ENCODE data around the gene TTI1.

TTI1 gene

GRCh38 chr20:37956107-37956585 lies 77.1 kb downstream of the TTI1 start:
- H3K4me1 ChIP-seq (ENCODE audit: control insufficient read depth in 1 of 2, insufficient read depth in 2 of 2, low read length in 2 of 2), result no peaks in the 10 kb centered on the region
- no peaks in the 10 kb centered on the region for H3K36me3 ChIP-seq (ENCODE audit: control insufficient read depth in 1 of 2, insufficient read depth in 2 of 2, low read length in 2 of 2)
- no peak overlapping the region for H3K27ac ChIP-seq (ENCODE audit: low read depth, low read length)
- no peak overlapping the region for H3K4me3 ChIP-seq (ENCODE audit: low read depth in 1 of 2, low read length in 2 of 2)
- no peaks in the 10 kb centered on the region for H3K9me3 ChIP-seq (ENCODE audit: control insufficient read depth in 1 of 2, low read length in 2 of 2)
- no peaks in the 10 kb centered on the region for H3K27me3 ChIP-seq (ENCODE audit: control insufficient read depth in 1 of 2, insufficient read depth in 2 of 2, low read length in 2 of 2)
- H3K9ac ChIP-seq (ENCODE audit: low read depth in 1 of 2, low read length in 2 of 2), result no peak overlapping the region

GRCh38 chr20:37955511-37955910 lies 77.7 kb downstream of the TTI1 start:
- H3K9me3 ChIP-seq (ENCODE audit: control insufficient read depth in 1 of 2, low read length in 2 of 2), result no peaks in the 10 kb centered on the region
- no peak overlapping the region for H3K9ac ChIP-seq (ENCODE audit: low read depth in 1 of 2, low read length in 2 of 2)
- no peak overlapping the region for H3K4me3 ChIP-seq (ENCODE audit: low read depth in 1 of 2, low read length in 2 of 2)
- H3K4me1 ChIP-seq (ENCODE audit: control insufficient read depth in 1 of 2, insufficient read depth in 2 of 2, low read length in 2 of 2), result no peaks in the 10 kb centered on the region
- H3K27me3 ChIP-seq (ENCODE audit: control insufficient read depth in 1 of 2, insufficient read depth in 2 of 2, low read length in 2 of 2), result no peaks in the 10 kb centered on the region
- H3K36me3 ChIP-seq (ENCODE audit: control insufficient read depth in 1 of 2, insufficient read depth in 2 of 2, low read length in 2 of 2), result no peaks in the 10 kb centered on the region
- H3K27ac ChIP-seq (ENCODE audit: low read depth, low read length), result no peak overlapping the region

- Histone ChIP-seq H3K27ac (ENCODE audit: low read depth, low read length) (no peak overlapping the region), H3K36me3 (ENCODE audit: control insufficient read depth in 1 of 2, insufficient read depth in 2 of 2, low read length in 2 of 2) (no peaks in the 10 kb centered on the region), H3K4me1 (ENCODE audit: control insufficient read depth in 1 of 2, insufficient read depth in 2 of 2, low read length in 2 of 2) (no peaks in the 10 kb centered on the region)
Measured at GRCh38 chr20:37954626-37955025, 78.6 kb downstream of the TTI1 start.

GRCh38 chr20:37954190-37954589 lies 79.1 kb downstream of the TTI1 start:
- H3K4me3 ChIP-seq (ENCODE audit: low read depth in 1 of 2, low read length in 2 of 2), result no peak overlapping the region
- H3K4me1 ChIP-seq (ENCODE audit: control insufficient read depth in 1 of 2, insufficient read depth in 2 of 2, low read length in 2 of 2), result no peaks in the 10 kb centered on the region
- H3K36me3 ChIP-seq (ENCODE audit: control insufficient read depth in 1 of 2, insufficient read depth in 2 of 2, low read length in 2 of 2), result no peaks in the 10 kb centered on the region
- no peaks in the 10 kb centered on the region for H3K9me3 ChIP-seq (ENCODE audit: control insufficient read depth in 1 of 2, low read length in 2 of 2)
- no peak overlapping the region for H3K9ac ChIP-seq (ENCODE audit: low read depth in 1 of 2, low read length in 2 of 2)
- H3K27me3 ChIP-seq (ENCODE audit: control insufficient read depth in 1 of 2, insufficient read depth in 2 of 2, low read length in 2 of 2), result no peaks in the 10 kb centered on the region
- H3K27ac ChIP-seq (ENCODE audit: low read depth, low read length), result no peak overlapping the region

More at GRCh38 chr20:37954626-37955025, 78.6 kb downstream of the TTI1 start:
- no peak overlapping the region for H3K9ac ChIP-seq (ENCODE audit: low read depth in 1 of 2, low read length in 2 of 2)
- H3K9me3 ChIP-seq (ENCODE audit: control insufficient read depth in 1 of 2, low read length in 2 of 2), result no peaks in the 10 kb centered on the region
- H3K4me3 ChIP-seq (ENCODE audit: low read depth in 1 of 2, low read length in 2 of 2), result no peak overlapping the region
- H3K27me3 ChIP-seq (ENCODE audit: control insufficient read depth in 1 of 2, insufficient read depth in 2 of 2, low read length in 2 of 2), result no peaks in the 10 kb centered on the region

GRCh38 chr20:37948956-37949355 lies 84.3 kb downstream of the TTI1 start:
- no peak overlapping the region for H3K27ac ChIP-seq (ENCODE audit: low read depth, low read length)
- H3K4me1 ChIP-seq (ENCODE audit: control insufficient read depth in 1 of 2, insufficient read depth in 2 of 2, low read length in 2 of 2), result no peaks in the 10 kb centered on the region
- no peak overlapping the region for H3K9ac ChIP-seq (ENCODE audit: low read depth in 1 of 2, low read length in 2 of 2)
- H3K4me3 ChIP-seq (ENCODE audit: low read depth in 1 of 2, low read length in 2 of 2), result no peak overlapping the region
- H3K36me3 ChIP-seq (ENCODE audit: control insufficient read depth in 1 of 2, insufficient read depth in 2 of 2, low read length in 2 of 2), result no peaks in the 10 kb centered on the region
- H3K9me3 ChIP-seq (ENCODE audit: control insufficient read depth in 1 of 2, low read length in 2 of 2), result peaks cover 0 to 3% of the 10 kb centered on the region in 2 donors
- no peaks in the 10 kb centered on the region for H3K27me3 ChIP-seq (ENCODE audit: control insufficient read depth in 1 of 2, insufficient read depth in 2 of 2, low read length in 2 of 2)

GRCh38 chr20:37947943-37948342 lies 85.3 kb downstream of the TTI1 start:
- Histone ChIP-seq H3K36me3 (ENCODE audit: control insufficient read depth in 1 of 2, insufficient read depth in 2 of 2, low read length in 2 of 2) (no peaks in the 10 kb centered on the region), H3K9me3 (ENCODE audit: control insufficient read depth in 1 of 2, low read length in 2 of 2) (peaks cover 0 to 3% of the 10 kb centered on the region in 2 donors), H3K9ac (ENCODE audit: low read depth in 1 of 2, low read length in 2 of 2) (no peak overlapping the region), H3K4me3 (ENCODE audit: low read depth in 1 of 2, low read length in 2 of 2) (no peak overlapping the region), H3K27ac (ENCODE audit: low read depth, low read length) (no peak overlapping the region), H3K27me3 (ENCODE audit: control insufficient read depth in 1 of 2, insufficient read depth in 2 of 2, low read length in 2 of 2) (no peaks in the 10 kb centered on the region), H3K4me1 (ENCODE audit: control insufficient read depth in 1 of 2, insufficient read depth in 2 of 2, low read length in 2 of 2) (no peaks in the 10 kb centered on the region)

GRCh38 chr20:37946946-37947345 lies 86.3 kb downstream of the TTI1 start:
- peaks cover 0 to 3% of the 10 kb centered on the region in 2 donors for H3K9me3 ChIP-seq (ENCODE audit: control insufficient read depth in 1 of 2, low read length in 2 of 2)
- H3K9ac ChIP-seq (ENCODE audit: low read depth in 1 of 2, low read length in 2 of 2), result no peak overlapping the region
- no peak overlapping the region for H3K4me3 ChIP-seq (ENCODE audit: low read depth in 1 of 2, low read length in 2 of 2)
- H3K27ac ChIP-seq (ENCODE audit: low read depth, low read length), result no peak overlapping the region
- H3K4me1 ChIP-seq (ENCODE audit: control insufficient read depth in 1 of 2, insufficient read depth in 2 of 2, low read length in 2 of 2), result no peaks in the 10 kb centered on the region
- H3K36me3 ChIP-seq (ENCODE audit: control insufficient read depth in 1 of 2, insufficient read depth in 2 of 2, low read length in 2 of 2), result no peaks in the 10 kb centered on the region
- H3K27me3 ChIP-seq (ENCODE audit: control insufficient read depth in 1 of 2, insufficient read depth in 2 of 2, low read length in 2 of 2), result no peaks in the 10 kb centered on the region

GRCh38 chr20:37945091-37945547 lies 88.1 kb downstream of the TTI1 start:
- no peak overlapping the region for H3K4me3 ChIP-seq (ENCODE audit: low read depth in 1 of 2, low read length in 2 of 2)
- H3K9ac ChIP-seq (ENCODE audit: low read depth in 1 of 2, low read length in 2 of 2), result no peak overlapping the region
- H3K36me3 ChIP-seq (ENCODE audit: control insufficient read depth in 1 of 2, insufficient read depth in 2 of 2, low read length in 2 of 2), result no peaks in the 10 kb centered on the region
- no peak overlapping the region for H3K27ac ChIP-seq (ENCODE audit: low read depth, low read length)
- H3K27me3 ChIP-seq (ENCODE audit: control insufficient read depth in 1 of 2, insufficient read depth in 2 of 2, low read length in 2 of 2), result no peaks in the 10 kb centered on the region
- peaks cover 0 to 3% of the 10 kb centered on the region in 2 donors for H3K9me3 ChIP-seq (ENCODE audit: control insufficient read depth in 1 of 2, low read length in 2 of 2)
- no peaks in the 10 kb centered on the region for H3K4me1 ChIP-seq (ENCODE audit: control insufficient read depth in 1 of 2, insufficient read depth in 2 of 2, low read length in 2 of 2)

GRCh38 chr20:37944456-37944981 lies 88.7 kb downstream of the TTI1 start:
- Histone ChIP-seq H3K9ac (ENCODE audit: low read depth in 1 of 2, low read length in 2 of 2) (no peak overlapping the region), H3K27me3 (ENCODE audit: control insufficient read depth in 1 of 2, insufficient read depth in 2 of 2, low read length in 2 of 2) (no peaks in the 10 kb centered on the region), H3K27ac (ENCODE audit: low read depth, low read length) (no peak overlapping the region), H3K36me3 (ENCODE audit: control insufficient read depth in 1 of 2, insufficient read depth in 2 of 2, low read length in 2 of 2) (no peaks in the 10 kb centered on the region), H3K4me1 (ENCODE audit: control insufficient read depth in 1 of 2, insufficient read depth in 2 of 2, low read length in 2 of 2) (no peaks in the 10 kb centered on the region), H3K4me3 (ENCODE audit: low read depth in 1 of 2, low read length in 2 of 2) (no peak overlapping the region), H3K9me3 (ENCODE audit: control insufficient read depth in 1 of 2, low read length in 2 of 2) (peaks cover 0 to 3% of the 10 kb centered on the region in 2 donors)

GRCh38 chr20:37943501-37944455 lies 89.5 kb downstream of the TTI1 start:
- no peak overlapping the region for H3K9ac ChIP-seq (ENCODE audit: low read depth in 1 of 2, low read length in 2 of 2)

More at GRCh38 chr20:37943501-37944455, 89.5 kb downstream of the TTI1 start:
- H3K9me3 ChIP-seq (ENCODE audit: control insufficient read depth in 1 of 2, low read length in 2 of 2), result peaks cover 0 to 3% of the 10 kb centered on the region in 2 donors
- no peak overlapping the region for H3K27ac ChIP-seq (ENCODE audit: low read depth, low read length)
- H3K27me3 ChIP-seq (ENCODE audit: control insufficient read depth in 1 of 2, insufficient read depth in 2 of 2, low read length in 2 of 2), result no peaks in the 10 kb centered on the region
- no peaks in the 10 kb centered on the region for H3K36me3 ChIP-seq (ENCODE audit: control insufficient read depth in 1 of 2, insufficient read depth in 2 of 2, low read length in 2 of 2)
- no peaks in the 10 kb centered on the region for H3K4me1 ChIP-seq (ENCODE audit: control insufficient read depth in 1 of 2, insufficient read depth in 2 of 2, low read length in 2 of 2)
- no peak overlapping the region for H3K4me3 ChIP-seq (ENCODE audit: low read depth in 1 of 2, low read length in 2 of 2)
